NCI-H1694 treated with DMSO at 0.1 percent for 48 hours (cell line): ENCODE measurements around the gene APOOL.

Source experiments
- DNase-seq: peaks from one replicate; lab custom pipeline; 2025; lab: John Stamatoyannopoulos, UW

Gene APOOL

GRCh38 chrX:85084770-85085393, 81.2 kb downstream of the APOOL start:
- DNase-seq, result peak; percentile 11

GRCh38 chrX:85089321-85089840, 85.7 kb downstream of the APOOL start:
- no peak for DNase-seq

GRCh38 chrX:85107407-85107806, 103.7 kb downstream of the APOOL start:
- DNase-seq, result no peak

- no peak for DNase-seq
Measured at GRCh38 chrX:85108165-85108564, 104.5 kb downstream of the APOOL start.

- peak; percentile 0 for DNase-seq
Measured at GRCh38 chrX:85109235-85109634, 105.6 kb downstream of the APOOL start.

GRCh38 chrX:85111347-85111746, 107.7 kb downstream of the APOOL start:
- DNase-seq, result peak; percentile 3

- DNase-seq, result no peak
Measured at GRCh38 chrX:85112293-85112692, 108.6 kb downstream of the APOOL start.

- DNase-seq, result no peak
Measured at GRCh38 chrX:85113746-85114145, 110.1 kb downstream of the APOOL start.

GRCh38 chrX:85114171-85114570, 110.5 kb downstream of the APOOL start:
- DNase-seq, result no peak

- DNase-seq, result no peak
Measured at GRCh38 chrX:85114776-85115175, 111.1 kb downstream of the APOOL start.

GRCh38 chrX:85115252-85115651, 111.6 kb downstream of the APOOL start:
- no peak for DNase-seq

- no peak for DNase-seq
Measured at GRCh38 chrX:85136409-85136808, 132.7 kb downstream of the APOOL start.

GRCh38 chrX:85139422-85139821, 135.7 kb downstream of the APOOL start:
- no peak for DNase-seq

GRCh38 chrX:85140964-85141363, 137.3 kb downstream of the APOOL start:
- DNase-seq, result no peak
